ENCODE results near the gene KRT81.

- no peak for TF ChIP-seq CTCF (IDR thresholded peaks at IDR 0.05; ENCODE audit: low read depth, low read length)
- no peak for TF ChIP-seq POLR2A (IDR thresholded peaks at IDR 0.05; ENCODE audit: extremely low read depth, insufficient read length)
- TF ChIP-seq MAX (IDR thresholded peaks at IDR 0.05; ENCODE audit: low read depth, low read length) = no peak
- no peak for TF ChIP-seq MYC (IDR thresholded peaks at IDR 0.05; ENCODE audit: low read depth, low read length)
Observed at GRCh38 chr12:52275686-52276085, 15.6 kb downstream of the KRT81 start.

All from NB4 (cell line).